IMR-90 (cell line): ENCODE measurements around the gene ZGRF1. TPM values are rescaled to one million over a fixed set of nuclear protein-coding genes. Genes with fewer than 3 reads are reported as not detected.

Source experiments
- ATAC-seq: fragments of 200-7000 bp; cut with Tn5 transposase; 2 replicates; pipeline ENCODE4 v1.9.1; 2020; ENCODE audit warnings: low read depth, mild to moderate bottlenecking, moderate library complexity
- BruUV-seq: library from RNA; stranded (reverse); fragments of 400-500 nt; replicated peaks from 2 replicates; lab custom pipeline; 2021; lab: Mats Ljungman, UMichigan
- CTCF ChIA-PET: fragments of 300-600 bp; formaldehyde crosslinking; extraction: SDS; loops from one replicate; lab custom pipeline; 2021; ENCODE audit warnings: antibody characterized with exemption; lab: Yijun Ruan, JAX
- POLR2A ChIA-PET: fragments of 300-600 bp; sonication (Branson Sonifier 250); formaldehyde crosslinking; loops from one replicate; lab custom pipeline; 2022; ENCODE audit warnings: antibody characterized with exemption; ENCODE audit not compliant: unreplicated experiment; lab: Charles Lee
- DNase-seq: peaks from one replicate; pipeline ENCODE4 v3.0.0; 2013
- H2AFZ ChIP-seq: replicated peaks from 2 replicates; pipeline ENCODE3; 2013; ENCODE audit warnings: low read length, mild to moderate bottlenecking; ENCODE audit not compliant: poor library complexity
- H2AK5ac ChIP-seq: 2 replicates; pipeline ENCODE4 v1.6.1; 2013; ENCODE audit warnings: low read depth, low read length, inconsistent platforms
- H2AK9ac ChIP-seq: replicated peaks from 2 replicates; pipeline ENCODE3; 2013; ENCODE audit warnings: mild to moderate bottlenecking, low read depth, low read length, moderate library complexity; ENCODE audit not compliant: poor library complexity
- H2BK120ac ChIP-seq: 2 replicates; pipeline ENCODE4 v1.6.1; 2013; ENCODE audit warnings: low read depth, low read length, inconsistent platforms
- H2BK15ac ChIP-seq: 3 replicates; pipeline ENCODE4 v1.6.1; 2013; ENCODE audit warnings: low read depth, low read length, inconsistent platforms
- H2BK20ac ChIP-seq: 2 replicates; pipeline ENCODE4 v1.6.1; 2013; ENCODE audit warnings: low read depth, mild to moderate bottlenecking, inconsistent platforms, low read length, moderate library complexity
- H2BK5ac ChIP-seq: 2 replicates; pipeline ENCODE4 v1.6.1; 2013; ENCODE audit warnings: mild to moderate bottlenecking, low read depth, low read length, inconsistent platforms; ENCODE audit not compliant: poor library complexity, severe bottlenecking
- H3K14ac ChIP-seq: replicated peaks from 2 replicates; pipeline ENCODE4 v1.6.1; 2013; ENCODE audit warnings: low read depth, low read length, inconsistent platforms
- H3K18ac ChIP-seq: 2 replicates; pipeline ENCODE4 v1.6.1; 2013; ENCODE audit warnings: low read depth, low read length, control low read depth
- H3K23ac ChIP-seq: 2 replicates; pipeline ENCODE4 v1.6.1; 2013; ENCODE audit warnings: low read depth, low read length, inconsistent platforms
- H3K27ac ChIP-seq: 2 replicates; pipeline ENCODE4 v1.5.1; 2013; ENCODE audit warnings: mild to moderate bottlenecking, control low read depth, low read length; ENCODE audit not compliant: insufficient read depth
- H3K27me3 ChIP-seq: 2 replicates; pipeline ENCODE4 v1.6.1; 2013; ENCODE audit warnings: low read length; ENCODE audit not compliant: control insufficient read depth, insufficient read depth
- H3K36me3 ChIP-seq: 2 replicates; pipeline ENCODE4 v1.6.1; 2013; ENCODE audit warnings: low read length, mixed read lengths; ENCODE audit not compliant: control insufficient read depth, insufficient read depth
- H3K4ac ChIP-seq: 2 replicates; pipeline ENCODE4 v1.6.1; 2013; ENCODE audit warnings: low read depth, low read length, inconsistent platforms
- H3K4me1 ChIP-seq: 2 replicates; pipeline ENCODE4 v1.6.1; 2013; ENCODE audit warnings: low read length, mixed read lengths; ENCODE audit not compliant: control insufficient read depth, insufficient read depth
- H3K4me2 ChIP-seq: 2 replicates; pipeline ENCODE4 v1.6.1; 2013; ENCODE audit warnings: low read depth, mild to moderate bottlenecking, control low read depth, low read length, moderate library complexity
- H3K4me3 ChIP-seq: 2 replicates; pipeline ENCODE4 v1.5.1; 2013; ENCODE audit warnings: low read depth, mild to moderate bottlenecking, control low read depth, low read length, moderate library complexity; ENCODE audit not compliant: insufficient read depth
- H3K56ac ChIP-seq: 2 replicates; pipeline ENCODE4 v1.6.1; 2013; ENCODE audit warnings: low read length, inconsistent platforms; ENCODE audit not compliant: insufficient read depth; ENCODE audit errors: extremely low read depth
- H3K79me1 ChIP-seq, 2 experiments: 2 replicates each; pipeline ENCODE4 v1.6.1; 2013; ENCODE audit warnings: low read length in 2 of 2, inconsistent platforms in 1 of 2, low read depth in 1 of 2
- H3K9ac ChIP-seq: 2 replicates; pipeline ENCODE4 v1.6.1; 2013; ENCODE audit warnings: low read depth, low read length, control low read depth
- H3K9me1 ChIP-seq: 2 replicates; pipeline ENCODE4 v1.6.1; 2013; ENCODE audit warnings: low read length, inconsistent platforms; ENCODE audit not compliant: insufficient read depth
- H3K9me3 ChIP-seq: 2 replicates; pipeline ENCODE4 v1.6.1; 2013; ENCODE audit warnings: low read length; ENCODE audit not compliant: control insufficient read depth, insufficient read depth
- H4K20me1 ChIP-seq: 2 replicates; pipeline ENCODE4 v1.6.1; 2013; ENCODE audit warnings: low read length, inconsistent platforms; ENCODE audit not compliant: insufficient read depth
- H4K5ac ChIP-seq: 2 replicates; pipeline ENCODE4 v1.6.1; 2013; ENCODE audit warnings: mild to moderate bottlenecking, low read depth, low read length, control low read depth
- H4K8ac ChIP-seq, 2 experiments: 2 replicates each; pipeline ENCODE4 v1.6.1; 2013; ENCODE audit warnings: low read depth in 2 of 2, low read length in 2 of 2, control low read depth in 1 of 2, inconsistent platforms in 1 of 2
- H4K91ac ChIP-seq: 2 replicates; pipeline ENCODE4 v1.6.1; 2013; ENCODE audit warnings: low read depth, low read length, inconsistent platforms; ENCODE audit not compliant: insufficient read depth
- CEBPB ChIP-seq: IDR thresholded peaks from 2 replicates; pipeline ENCODE4 v1.6.1; 2012; ENCODE audit warnings: low read depth, low read length, improper control_type of control experiment
- CHD1 ChIP-seq: IDR thresholded peaks from 2 replicates; pipeline ENCODE4 v1.6.1; 2012; ENCODE audit warnings: low read depth, low read length, improper control_type of control experiment
- CTCF ChIP-seq: conservative IDR thresholded peaks from 2 replicates; pipeline ENCODE4 v1.5.1; 2012; ENCODE audit warnings: mild to moderate bottlenecking, low read depth, low read length, improper control_type of control experiment
- FOS ChIP-seq: fragments of 150-350 bp; IDR thresholded peaks from 2 replicates; pipeline ENCODE4 v1.6.1; 2016; ENCODE audit warnings: low read depth, low read length
- MAFK ChIP-seq: IDR thresholded peaks from 2 replicates; pipeline ENCODE4 v1.6.1; 2012; ENCODE audit warnings: low read depth, low read length, improper control_type of control experiment
- MAZ ChIP-seq: IDR thresholded peaks from 2 replicates; pipeline ENCODE4 v1.6.1; 2012; ENCODE audit warnings: low read depth, mild to moderate bottlenecking, low read length, improper control_type of control experiment, moderate library complexity, borderline replicate concordance
- MXI1 ChIP-seq: IDR thresholded peaks from 2 replicates; pipeline ENCODE4 v1.6.1; 2012; ENCODE audit warnings: low read depth, mild to moderate bottlenecking, low read length, moderate library complexity, borderline replicate concordance
- NFE2L2 ChIP-seq: fragments of 150-350 bp; IDR thresholded peaks from 2 replicates; pipeline ENCODE4 v1.6.1; 2016; ENCODE audit warnings: low read depth, mild to moderate bottlenecking, low read length
- RAD21 ChIP-seq: IDR thresholded peaks from 2 replicates; pipeline ENCODE4 v1.6.1; 2012; ENCODE audit warnings: low read length, improper control_type of control experiment
- RCOR1 ChIP-seq: IDR thresholded peaks from 2 replicates; pipeline ENCODE4 v1.6.1; 2012; ENCODE audit warnings: mild to moderate bottlenecking, low read length, improper control_type of control experiment; ENCODE audit not compliant: insufficient replicate concordance
- RFX5 ChIP-seq: IDR thresholded peaks from 2 replicates; pipeline ENCODE4 v1.8.0; 2012; ENCODE audit warnings: low read depth, mild to moderate bottlenecking, low read length, moderate library complexity
- SMC3 ChIP-seq: fragments of 150-350 bp; IDR thresholded peaks from 2 replicates; pipeline ENCODE4 v1.6.1; 2016; ENCODE audit warnings: low read depth, mild to moderate bottlenecking, antibody characterized with exemption, low read length, moderate library complexity
- WGBS, 2 experiments: methylation state at CpG; one replicate each; pipeline versions ENCODE4 v1.1.5 to v1.1.7; 2013; ENCODE audit warnings: missing lambda C conversion rate in 2 of 2; ENCODE audit not compliant: insufficient read length in 1 of 2; ENCODE audit errors: extremely low coverage in 2 of 2; 5-methylcytosine and 5-hydroxymethylcytosine counted together
- dilution Hi-C: fragments of 300-500 bp; cut with HindIII; formaldehyde crosslinking; loops from one replicate; pipeline ENCODE4 v1.14.3; 2018; ENCODE audit warnings: low sequenced_read_pairs; ENCODE audit not compliant: unreplicated experiment
- in situ Hi-C: fragments of 300-500 bp; cut with MboI; formaldehyde crosslinking; loops from 3 replicates; pipeline ENCODE4 v1.14.3; 2019; ENCODE audit warnings: low sequenced_read_pairs, inconsistent platforms, mixed read lengths
- intact Hi-C: fragments of 100-400 bp; cut with micrococcal nuclease; formaldehyde crosslinking; loops from 2 replicates; pipeline ENCODE4 v1.10.0; 2022
- polyA plus RNA-seq, 3 experiments: library from polyadenylated mRNA; depleted of rRNA; stranded (reverse); fragments of >200 nt; gene quantifications; 2 replicates each; pipeline ENCODE4 v1.2.3, GENCODE V29; 2012; ENCODE audit warnings: low replicate concordance in 1 of 3
- total RNA-seq: library from RNA; depleted of rRNA; stranded (reverse); fragments of >200 nt; gene quantifications from 2 replicates; pipeline ENCODE4 v1.2.3, GENCODE V29; 2012
- TF ChIP-seq, protein P1 (sequence below): fragments of 150-350 bp; IDR thresholded peaks from 2 replicates; pipeline ENCODE4 v1.6.1; 2016; ENCODE audit warnings: low read depth, mild to moderate bottlenecking, low read length, moderate library complexity, borderline replicate concordance

The ZGRF1 gene
- total and polyA plus RNA-seq, 2 of the 4 experiments (the other 2 are of a cell fraction), result 2.8 to 5.6 TPM

- no peak overlapping the region for H3K4ac ChIP-seq
- H4K20me1 ChIP-seq, result no peaks in the 10 kb centered on the region
- H3K27me3 ChIP-seq, result no peaks in the 10 kb centered on the region
- TF ChIP-seq RAD21 (no peak), RFX5 (no peak), SMC3 (no peak), MXI1 (no peak), RCOR1 (no peak), CEBPB (no peak), CHD1 (no peak), MAFK (no peak), CTCF (no peak), MAZ (no peak), NFE2L2 (no peak), FOS (no peak)
- TF ChIP-seq, protein P1, sequence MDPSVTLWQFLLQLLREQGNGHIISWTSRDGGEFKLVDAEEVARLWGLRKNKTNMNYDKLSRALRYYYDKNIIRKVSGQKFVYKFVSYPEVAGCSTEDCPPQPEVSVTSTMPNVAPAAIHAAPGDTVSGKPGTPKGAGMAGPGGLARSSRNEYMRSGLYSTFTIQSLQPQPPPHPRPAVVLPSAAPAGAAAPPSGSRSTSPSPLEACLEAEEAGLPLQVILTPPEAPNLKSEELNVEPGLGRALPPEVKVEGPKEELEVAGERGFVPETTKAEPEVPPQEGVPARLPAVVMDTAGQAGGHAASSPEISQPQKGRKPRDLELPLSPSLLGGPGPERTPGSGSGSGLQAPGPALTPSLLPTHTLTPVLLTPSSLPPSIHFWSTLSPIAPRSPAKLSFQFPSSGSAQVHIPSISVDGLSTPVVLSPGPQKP, result no peak
- H3K9ac ChIP-seq, result no peak overlapping the region
- no peak overlapping the region for H4K5ac ChIP-seq
- H3K36me3 ChIP-seq, result peaks cover 16% of the 10 kb centered on the region
- no peak overlapping the region for H2BK20ac ChIP-seq
- H3K79me1 ChIP-seq, result peaks cover 0 to under 1% of the 10 kb centered on the region in 2 experiments; a peak in 1 of 4 replicates
- H3K18ac ChIP-seq, result no peak overlapping the region
- intact Hi-C loops, result no loop called here
- BruUV-seq, result no TSS peak
- H3K23ac ChIP-seq, result no peak overlapping the region
- no peak overlapping the region for H3K14ac ChIP-seq
- no peak overlapping the region for H2BK15ac ChIP-seq
- ChIA-PET CTCF (interaction anchor here (0.9 kb wide), 1 partner anchor 10 kb away, joined by 3 read pairs; no protein-coding TSS in a partner anchor), POLR2A (no interaction called here)
- H3K4me1 ChIP-seq, result no peaks in the 10 kb centered on the region
- no peak overlapping the region for H2BK5ac ChIP-seq
- no peak overlapping the region for H2AK5ac ChIP-seq
- in situ Hi-C loops, result loop anchor here (25.0 kb wide), 1 partner anchor 290 kb away; no protein-coding TSS in a partner anchor
- no peak overlapping the region for H2AFZ ChIP-seq
- no peak overlapping the region for H4K91ac ChIP-seq
- H3K9me1 ChIP-seq, result no peaks in the 10 kb centered on the region
- no peak overlapping the region for H4K8ac ChIP-seq
- H3K56ac ChIP-seq, result no peak overlapping the region
- no peak overlapping the region for H2BK120ac ChIP-seq
- WGBS, 2 experiments, result no CpG with 5 or more reads among the region's 3 CpGs
- no peaks in the 10 kb centered on the region for H3K9me3 ChIP-seq
- H3K27ac ChIP-seq, result no peak overlapping the region
- H3K4me2 ChIP-seq, result no peak overlapping the region
- dilution Hi-C loops, result no loop called here
- no peak overlapping the region for H2AK9ac ChIP-seq
- no peak overlapping the region for H3K4me3 ChIP-seq
- DNase-seq, result no peak
- no peak for ATAC-seq
Measured at GRCh38 chr4:112647785-112648184, 11.1 kb upstream of the ZGRF1 start.
